Activated CD8-positive, alpha-beta T cell treated with anti-CD3 and anti-CD28 coated beads, Interleukin-2, amount 10 ng/mL, durations not matched to agents 7 days and 5 days (primary cell): ENCODE data around the gene HNRNPH1. TPM values are rescaled to one million over a fixed set of nuclear protein-coding genes. Genes with fewer than 3 reads are reported as not detected.

ENCODE experiments used
- ATAC-seq: fragments of 150-1000 bp; cut with Tn5 transposase; one replicate; pipeline ENCODE4 v1.10.0; 2021; ENCODE audit warnings: moderate library complexity
- CTCF ChIA-PET: fragments of 350-600 bp; sonication (Branson Sonifier 250); formaldehyde crosslinking; loops from one replicate; lab custom pipeline; 2021; ENCODE audit warnings: antibody characterized with exemption; lab: Charles Lee
- POLR2A ChIA-PET: fragments of 350-600 bp; sonication (Branson Sonifier 250); formaldehyde crosslinking; loops from one replicate; lab custom pipeline; 2021; ENCODE audit warnings: antibody characterized with exemption; lab: Charles Lee
- DNase-seq: peaks from one replicate; pipeline ENCODE4 v3.0.0-alpha.2; 2020
- H3K27ac Mint-ChIP-seq: one replicate; pipeline ENCODE4 v1.8.0; 2021; ENCODE audit warnings: mild to moderate bottlenecking, mixed read lengths
- H3K27me3 Mint-ChIP-seq: one replicate; pipeline ENCODE4 v1.8.0; 2021; ENCODE audit warnings: low read depth, mixed read lengths
- H3K36me3 Mint-ChIP-seq: one replicate; pipeline ENCODE4 v1.8.0; 2021; ENCODE audit warnings: low read depth, mixed read lengths
- H3K4me1 Mint-ChIP-seq: one replicate; pipeline ENCODE4 v1.8.0; 2021; ENCODE audit warnings: low read depth, mixed read lengths
- H3K4me3 Mint-ChIP-seq: one replicate; pipeline ENCODE4 v1.8.0; 2021; ENCODE audit warnings: mild to moderate bottlenecking, mixed read lengths
- H3K9me3 Mint-ChIP-seq: one replicate; pipeline ENCODE4 v1.8.0; 2022; ENCODE audit warnings: mixed read lengths; ENCODE audit not compliant: insufficient read depth
- total RNA-seq, 2 experiments: library from RNA; stranded (reverse); gene quantifications; one replicate each; pipeline ENCODE4 v1.2.3, GENCODE V29; 2021

Gene HNRNPH1
- total RNA-seq, 2 experiments from 2014 or later, result 869 to 884 TPM

- POLR2A ChIA-PET, result interaction anchor here (1.6 kb wide), 1 partner anchor 23 kb away, joined by 6 read pairs; the partner anchor contains the start of gene HNRNPH1
- CTCF ChIA-PET, result no interaction called here
- DNase-seq (no peak), ATAC-seq (no peak)
- H3K4me1 Mint-ChIP-seq, result no peaks in the 10 kb centered on the region
- H3K9me3 Mint-ChIP-seq, result no peaks in the 10 kb centered on the region
- no peaks in the 10 kb centered on the region for H3K27me3 Mint-ChIP-seq
- H3K27ac Mint-ChIP-seq, result no peak overlapping the region
- H3K4me3 Mint-ChIP-seq, result no peak overlapping the region
- H3K36me3 Mint-ChIP-seq, result peaks cover 47% of the 10 kb centered on the region
These were observed 23.5 kb downstream of the HNRNPH1 start for GRCh38 chr5:179599973-179600372.

- ATAC-seq (no peak), DNase-seq (no peak)
- Mint-ChIP-seq H3K36me3 (peaks cover 51% of the 10 kb centered on the region), H3K27ac (no peak overlapping the region), H3K27me3 (no peaks in the 10 kb centered on the region), H3K4me1 (no peaks in the 10 kb centered on the region), H3K9me3 (no peaks in the 10 kb centered on the region), H3K4me3 (no peak overlapping the region)
- ChIA-PET POLR2A (interaction anchor here (1.6 kb wide), 1 partner anchor 24 kb away, joined by 6 read pairs; the partner anchor contains the start of gene HNRNPH1), CTCF (no interaction called here)
These were observed 23.9 kb downstream of the HNRNPH1 start for GRCh38 chr5:179599566-179599965.

GRCh38 chr5:179599100-179599499 lies 24.4 kb downstream of the HNRNPH1 start:
- Mint-ChIP-seq H3K9me3 (no peaks in the 10 kb centered on the region), H3K36me3 (peaks cover 50% of the 10 kb centered on the region), H3K4me1 (no peaks in the 10 kb centered on the region), H3K27me3 (no peaks in the 10 kb centered on the region), H3K4me3 (no peak overlapping the region), H3K27ac (no peak overlapping the region)
- ChIA-PET CTCF (no interaction called here), POLR2A (interaction anchor here (0.8 to 1.6 kb wide), 2 partner anchors 12 to 24 kb away, joined by 5 to 6 read pairs; partner anchors contain the start of gene HNRNPH1)
- no peak for ATAC-seq
- DNase-seq, result no peak

- Mint-ChIP-seq H3K4me3 (no peak overlapping the region), H3K36me3 (peaks cover 56% of the 10 kb centered on the region), H3K9me3 (no peaks in the 10 kb centered on the region), H3K27ac (no peak overlapping the region), H3K4me1 (no peaks in the 10 kb centered on the region), H3K27me3 (no peaks in the 10 kb centered on the region)
- ATAC-seq (no peak), DNase-seq (no peak)
- POLR2A ChIA-PET, result interaction anchor here (1.6 kb wide), 1 partner anchor 15 kb away, joined by 6 read pairs; no protein-coding TSS in a partner anchor
- CTCF ChIA-PET, result no interaction called here
These were observed 27.1 kb downstream of the HNRNPH1 start for GRCh38 chr5:179596421-179596820.

- peaks cover 54% of the 10 kb centered on the region for H3K36me3 Mint-ChIP-seq
- CTCF ChIA-PET, result no interaction called here
- DNase-seq, result no peak
- H3K9me3 Mint-ChIP-seq, result no peaks in the 10 kb centered on the region
- H3K27ac Mint-ChIP-seq, result no peak overlapping the region
- no peaks in the 10 kb centered on the region for H3K27me3 Mint-ChIP-seq
- H3K4me3 Mint-ChIP-seq, result no peak overlapping the region
- H3K4me1 Mint-ChIP-seq, result no peaks in the 10 kb centered on the region
- ATAC-seq, result no peak
- POLR2A ChIA-PET, result interaction anchor here (1.6 kb wide), 1 partner anchor 16 kb away, joined by 6 read pairs; no protein-coding TSS in a partner anchor
These were observed 27.6 kb downstream of the HNRNPH1 start for GRCh38 chr5:179595916-179596315.

GRCh38 chr5:179588166-179588565 lies 35.3 kb downstream of the HNRNPH1 start:
- ChIA-PET POLR2A (no interaction called here), CTCF (no interaction called here)
- no peaks in the 10 kb centered on the region for H3K4me1 Mint-ChIP-seq
- peaks cover 35% of the 10 kb centered on the region for H3K36me3 Mint-ChIP-seq
- DNase-seq (no peak), ATAC-seq (no peak)
- H3K4me3 Mint-ChIP-seq, result no peak overlapping the region
- no peaks in the 10 kb centered on the region for H3K9me3 Mint-ChIP-seq
- no peak overlapping the region for H3K27ac Mint-ChIP-seq
- no peaks in the 10 kb centered on the region for H3K27me3 Mint-ChIP-seq

GRCh38 chr5:179585941-179586401 lies 37.5 kb downstream of the HNRNPH1 start:
- H3K4me3 Mint-ChIP-seq, result no peak overlapping the region

GRCh38 chr5:179577286-179577960 lies 46.0 kb downstream of the HNRNPH1 start:
- ATAC-seq (no peak), DNase-seq (no peak)
- no peaks in the 10 kb centered on the region for H3K4me1 Mint-ChIP-seq
- H3K4me3 Mint-ChIP-seq, result no peak overlapping the region
- no peaks in the 10 kb centered on the region for H3K27me3 Mint-ChIP-seq
- H3K9me3 Mint-ChIP-seq, result no peaks in the 10 kb centered on the region
- H3K36me3 Mint-ChIP-seq, result peaks cover 28% of the 10 kb centered on the region
- CTCF ChIA-PET, result no interaction called here
- POLR2A ChIA-PET, result no interaction called here
- no peak overlapping the region for H3K27ac Mint-ChIP-seq

More at GRCh38 chr5:179585941-179586401, 37.5 kb downstream of the HNRNPH1 start:
- DNase-seq, result no peak
- Mint-ChIP-seq H3K27me3 (no peaks in the 10 kb centered on the region), H3K9me3 (no peaks in the 10 kb centered on the region), H3K4me1 (no peaks in the 10 kb centered on the region), H3K27ac (no peak overlapping the region), H3K36me3 (peaks cover 33% of the 10 kb centered on the region)
- CTCF ChIA-PET, result interaction anchor here (1.1 kb wide), 1 partner anchor 92 kb away, joined by 3 read pairs; no protein-coding TSS in a partner anchor
- no peak for ATAC-seq
- POLR2A ChIA-PET, result interaction anchor here (0.6 to 1.1 kb wide), 2 partner anchors 19 to 21 kb away, joined by 3 read pairs; no protein-coding TSS in a partner anchor

- Mint-ChIP-seq H3K27ac (no peak overlapping the region), H3K9me3 (no peaks in the 10 kb centered on the region), H3K27me3 (no peaks in the 10 kb centered on the region), H3K36me3 (peaks cover 34% of the 10 kb centered on the region), H3K4me1 (peaks cover 4% of the 10 kb centered on the region), H3K4me3 (no peak overlapping the region)
- ChIA-PET CTCF (no interaction called here), POLR2A (interaction anchor here (1.3 kb wide), 1 partner anchor 13 kb away, joined by 5 read pairs; no protein-coding TSS in a partner anchor)
- no peak for DNase-seq
- ATAC-seq, result no peak
These were observed 51.1 kb downstream of the HNRNPH1 start for GRCh38 chr5:179572386-179572785.

- H3K4me3 Mint-ChIP-seq, result no peak overlapping the region
- no peaks in the 10 kb centered on the region for H3K27me3 Mint-ChIP-seq
- CTCF ChIA-PET, result no interaction called here
- DNase-seq, result no peak
- peaks cover 37% of the 10 kb centered on the region for H3K36me3 Mint-ChIP-seq
- no peaks in the 10 kb centered on the region for H3K9me3 Mint-ChIP-seq
- H3K27ac Mint-ChIP-seq, result peak overlapping the region; percentile 39
- ATAC-seq, result no peak
- POLR2A ChIA-PET, result no interaction called here
- peaks cover 4% of the 10 kb centered on the region for H3K4me1 Mint-ChIP-seq
These were observed 54.8 kb downstream of the HNRNPH1 start for GRCh38 chr5:179568721-179569120.

GRCh38 chr5:179564526-179564925 lies 58.9 kb downstream of the HNRNPH1 start:
- Mint-ChIP-seq H3K36me3 (peaks cover 42% of the 10 kb centered on the region), H3K4me1 (peaks cover 9% of the 10 kb centered on the region), H3K4me3 (no peak overlapping the region), H3K27ac (no peak overlapping the region), H3K9me3 (no peaks in the 10 kb centered on the region), H3K27me3 (no peaks in the 10 kb centered on the region)
- POLR2A ChIA-PET, result no interaction called here
- no peak for DNase-seq
- CTCF ChIA-PET, result interaction anchor here (1.0 kb wide), 1 partner anchor 71 kb away, joined by 3 read pairs; no protein-coding TSS in a partner anchor
- no peak for ATAC-seq
